Adrenal gland (tissue), 5 donors: ENCODE results near the gene RHOBTB3.

Experiments
- POLR2A ChIP-seq, 2 donors: fragments of 450-650 bp; IDR thresholded peaks; one replicate each; pipeline ENCODE4 v1.6.1; 2017; ENCODE audit warnings: antibody characterized with exemption in 2 of 2, mild to moderate bottlenecking in 2 of 2, moderate library complexity in 1 of 2
- TF ChIP-seq, protein P1 (sequence below), 6 experiments: fragments of 450-650 bp in 4 of 6; fragments of 200-600 bp in 2 of 6; sonication (generic) in 1 of 6; IDR thresholded peaks; 1 replicate in 5 of 6; 2 replicates in 1 of 6; pipeline versions ENCODE4 v1.5.1 to v1.8.0; 2016 to 2021; ENCODE audit warnings: antibody characterized with exemption in 6 of 6, mild to moderate bottlenecking in 2 of 6, moderate library complexity in 1 of 6
- donor health status: DM: no; HTN: no; CAD: no.

DNA sequence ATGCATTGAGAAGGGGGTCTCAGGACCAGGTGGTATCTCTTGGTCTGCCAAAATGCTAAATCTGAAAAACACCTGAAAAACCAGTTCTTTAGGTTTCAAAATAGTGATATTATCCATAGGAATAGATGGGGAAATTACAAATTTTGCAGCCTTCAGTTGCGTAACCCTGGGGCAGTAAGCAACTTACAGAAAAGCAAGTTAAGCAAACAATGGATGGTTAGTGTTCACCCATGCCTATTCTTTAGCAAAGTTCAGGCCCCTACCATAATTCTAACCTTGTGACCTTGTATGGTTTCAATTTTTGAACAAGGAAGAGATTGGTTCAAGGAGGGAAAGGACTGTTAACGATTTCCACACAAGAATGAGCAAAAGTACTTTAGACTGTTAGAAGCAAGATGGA is 66.9 kb downstream of the RHOBTB3 start:
- TF ChIP-seq, protein P1, sequence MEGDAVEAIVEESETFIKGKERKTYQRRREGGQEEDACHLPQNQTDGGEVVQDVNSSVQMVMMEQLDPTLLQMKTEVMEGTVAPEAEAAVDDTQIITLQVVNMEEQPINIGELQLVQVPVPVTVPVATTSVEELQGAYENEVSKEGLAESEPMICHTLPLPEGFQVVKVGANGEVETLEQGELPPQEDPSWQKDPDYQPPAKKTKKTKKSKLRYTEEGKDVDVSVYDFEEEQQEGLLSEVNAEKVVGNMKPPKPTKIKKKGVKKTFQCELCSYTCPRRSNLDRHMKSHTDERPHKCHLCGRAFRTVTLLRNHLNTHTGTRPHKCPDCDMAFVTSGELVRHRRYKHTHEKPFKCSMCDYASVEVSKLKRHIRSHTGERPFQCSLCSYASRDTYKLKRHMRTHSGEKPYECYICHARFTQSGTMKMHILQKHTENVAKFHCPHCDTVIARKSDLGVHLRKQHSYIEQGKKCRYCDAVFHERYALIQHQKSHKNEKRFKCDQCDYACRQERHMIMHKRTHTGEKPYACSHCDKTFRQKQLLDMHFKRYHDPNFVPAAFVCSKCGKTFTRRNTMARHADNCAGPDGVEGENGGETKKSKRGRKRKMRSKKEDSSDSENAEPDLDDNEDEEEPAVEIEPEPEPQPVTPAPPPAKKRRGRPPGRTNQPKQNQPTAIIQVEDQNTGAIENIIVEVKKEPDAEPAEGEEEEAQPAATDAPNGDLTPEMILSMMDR (IDR thresholded peaks at IDR 0.05): no peak
- no peak for TF ChIP-seq POLR2A (IDR thresholded peaks at IDR 0.05)
